Activated CD4-positive, CD25-positive, alpha-beta regulatory T cell treated with anti-CD3 and anti-CD28 coated beads, Interleukin-2, amount 50 U/mL, for 16 hours (primary cell): ENCODE measurements around the gene PTPRN2.

ENCODE experiments used
- DNase-seq: peaks from one replicate; pipeline ENCODE4 v3.0.0-alpha.2; 2020; ENCODE audit warnings: low read depth, low spot score

Gene PTPRN2

DNA sequence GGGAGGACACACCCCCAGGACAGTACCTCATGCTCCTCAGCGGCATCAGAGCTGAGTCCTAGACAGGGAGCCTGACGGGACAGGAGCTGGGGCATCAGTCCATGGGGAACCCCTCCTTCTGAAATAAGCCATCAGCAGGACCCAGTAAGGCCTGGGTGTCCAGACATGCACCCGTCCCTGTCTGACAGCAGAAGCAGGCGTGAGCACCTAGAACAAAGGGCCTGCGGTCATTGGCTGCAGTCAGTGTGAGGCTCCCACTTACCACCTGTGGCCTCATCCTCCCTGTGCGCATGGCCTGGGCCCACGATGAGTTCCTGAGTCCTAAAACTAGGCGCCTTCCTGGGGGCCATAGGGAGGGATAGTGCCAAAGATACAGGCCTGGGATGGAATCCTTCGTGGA lies 484.7 kb downstream of the PTPRN2 start:
- DNase-seq = no peak

GRCh38 chr7:158101821-158102450 lies 485.7 kb downstream of the PTPRN2 start:
- no peak for DNase-seq

DNA sequence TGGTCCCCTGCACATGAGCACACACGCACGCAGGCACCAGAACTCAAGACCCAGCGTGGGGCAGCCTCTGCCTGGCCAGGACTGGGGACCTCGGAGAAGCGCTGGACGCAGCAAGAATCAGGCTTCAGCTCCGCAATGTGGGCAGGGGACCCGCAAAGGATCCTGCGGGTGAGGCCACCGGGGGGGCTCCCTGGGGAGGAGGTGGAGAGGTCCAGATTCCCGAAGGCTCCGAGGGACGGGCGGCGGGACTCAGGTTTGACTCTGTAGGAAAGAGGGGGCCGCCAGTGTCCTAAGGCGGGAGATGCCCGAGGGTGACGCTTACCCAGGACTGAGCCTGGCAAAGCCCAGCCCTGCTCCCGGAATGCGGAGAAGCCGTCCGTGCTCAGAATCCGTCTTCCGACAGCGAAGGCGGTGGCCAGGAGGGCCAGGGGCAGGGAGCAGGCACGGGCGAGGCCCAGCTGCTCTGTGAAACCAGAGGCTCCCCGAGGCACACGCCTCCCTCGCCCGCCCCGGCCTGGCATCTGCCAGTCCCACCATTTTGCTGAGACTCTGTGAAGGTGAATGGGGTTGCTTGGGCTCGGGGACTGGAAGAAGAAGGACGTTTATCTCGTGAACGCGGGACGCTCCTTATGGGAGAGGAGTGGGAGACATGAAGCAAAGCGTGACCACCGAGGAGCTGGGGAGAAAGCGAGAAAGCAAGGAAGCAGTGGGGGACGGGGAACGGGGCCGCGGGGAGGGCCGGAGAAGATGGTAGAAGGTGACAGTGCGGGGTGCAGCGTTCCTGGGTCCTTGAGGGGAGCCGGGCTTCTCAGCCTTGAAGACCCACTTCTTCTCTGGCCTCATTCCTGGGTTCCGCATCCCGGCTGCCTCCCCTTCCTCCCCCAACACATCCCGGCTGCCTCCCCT lies 489.2 kb downstream of the PTPRN2 start:
- no peak for DNase-seq

- no peak for DNase-seq
Measured at GRCh38 chr7:158097453-158098124, 490.0 kb downstream of the PTPRN2 start.

- no peak for DNase-seq
Measured at GRCh38 chr7:158097106-158097452, 490.5 kb downstream of the PTPRN2 start.

GRCh38 chr7:158096582-158096981 lies 491.0 kb downstream of the PTPRN2 start:
- DNase-seq = no peak

DNA sequence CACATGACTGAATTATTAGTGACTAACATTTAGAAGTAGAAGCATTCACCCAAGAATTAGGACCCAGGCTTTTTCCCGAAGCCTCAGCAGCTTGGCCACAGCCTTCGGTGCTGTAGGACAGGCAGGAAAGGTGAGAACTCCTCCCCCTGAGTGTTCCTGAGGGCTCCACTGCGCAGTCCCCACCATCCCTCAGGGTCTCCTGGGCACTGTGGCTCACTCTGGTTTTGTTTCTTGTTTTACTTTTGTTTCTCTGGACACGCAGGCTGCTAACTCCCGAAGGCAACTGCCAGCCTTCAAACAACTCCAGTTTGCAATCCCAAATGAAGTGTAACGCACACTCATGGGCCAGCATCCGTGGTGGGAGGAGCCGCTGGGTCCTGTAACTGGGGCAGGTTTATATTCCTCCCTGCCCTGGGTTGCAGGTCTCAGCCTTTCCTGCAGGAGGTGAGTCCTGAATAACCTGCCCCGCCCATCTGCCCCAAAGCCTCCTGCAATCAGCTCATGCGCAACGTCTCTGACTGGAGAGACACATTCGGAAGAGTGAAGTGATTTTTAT lies 492.9 kb downstream of the PTPRN2 start:
- DNase-seq = no peak

- DNase-seq = no peak
Measured at GRCh38 chr7:158094046-158094445, 493.6 kb downstream of the PTPRN2 start.

GRCh38 chr7:158093156-158093796 lies 494.3 kb downstream of the PTPRN2 start:
- DNase-seq = no peak

GRCh38 chr7:158087196-158087595 lies 500.4 kb downstream of the PTPRN2 start:
- no peak for DNase-seq

- no peak for DNase-seq
Measured at GRCh38 chr7:158085741-158086695, 501.6 kb downstream of the PTPRN2 start.

- no peak for DNase-seq
Measured at GRCh38 chr7:158084555-158084954, 503.1 kb downstream of the PTPRN2 start.

- no peak for DNase-seq
Measured at GRCh38 chr7:158083526-158084310, 503.9 kb downstream of the PTPRN2 start.

GRCh38 chr7:158082761-158083160 lies 504.9 kb downstream of the PTPRN2 start:
- no peak for DNase-seq

- no peak for DNase-seq
Measured at GRCh38 chr7:158080899-158081445, 506.7 kb downstream of the PTPRN2 start.

DNA sequence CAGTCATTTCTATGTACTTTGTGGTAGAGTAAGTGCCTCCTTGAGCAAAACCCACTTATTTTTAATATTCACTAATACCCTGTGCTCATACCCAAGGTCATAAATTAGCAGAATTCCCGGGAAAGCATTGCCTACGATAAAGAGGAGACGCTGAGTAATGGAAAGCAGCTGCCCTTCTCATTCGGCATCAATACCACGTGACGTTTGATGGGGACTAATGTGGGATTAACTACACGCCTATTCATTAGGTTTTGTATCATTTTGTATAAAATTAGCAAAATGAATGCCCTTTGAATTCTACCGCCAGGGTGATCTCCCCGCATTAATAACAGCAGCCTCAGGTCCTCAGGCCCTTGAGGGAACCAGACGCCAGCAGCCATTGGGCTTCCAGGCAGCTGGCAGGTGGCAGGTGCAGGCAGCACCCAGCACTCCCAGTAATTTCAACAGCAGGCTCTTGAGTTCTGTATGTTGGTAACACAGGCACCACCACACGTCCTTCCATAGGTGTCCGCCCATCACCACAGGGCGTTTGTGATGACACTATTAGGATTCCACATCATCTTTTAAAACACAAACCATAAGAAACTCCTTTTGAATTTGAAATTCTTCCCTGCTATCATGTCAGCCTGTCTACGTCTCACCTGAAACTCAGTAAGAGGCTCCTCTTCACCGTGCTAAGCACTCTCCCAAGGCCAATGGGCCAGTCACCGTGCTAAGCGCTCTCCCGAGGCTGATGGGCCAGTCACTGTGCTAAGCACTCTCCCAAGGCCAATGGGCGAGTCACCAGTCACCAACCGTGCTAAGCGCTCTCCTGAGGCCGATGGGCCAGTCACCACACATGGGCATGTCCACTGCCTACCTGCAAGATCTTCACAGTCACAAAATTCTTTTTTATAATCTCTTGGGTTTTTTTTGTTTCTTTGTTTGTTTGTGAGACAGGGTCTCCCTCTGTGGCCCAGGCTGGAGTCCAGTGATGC lies 509.4 kb downstream of the PTPRN2 start:
- no peak for DNase-seq

DNA sequence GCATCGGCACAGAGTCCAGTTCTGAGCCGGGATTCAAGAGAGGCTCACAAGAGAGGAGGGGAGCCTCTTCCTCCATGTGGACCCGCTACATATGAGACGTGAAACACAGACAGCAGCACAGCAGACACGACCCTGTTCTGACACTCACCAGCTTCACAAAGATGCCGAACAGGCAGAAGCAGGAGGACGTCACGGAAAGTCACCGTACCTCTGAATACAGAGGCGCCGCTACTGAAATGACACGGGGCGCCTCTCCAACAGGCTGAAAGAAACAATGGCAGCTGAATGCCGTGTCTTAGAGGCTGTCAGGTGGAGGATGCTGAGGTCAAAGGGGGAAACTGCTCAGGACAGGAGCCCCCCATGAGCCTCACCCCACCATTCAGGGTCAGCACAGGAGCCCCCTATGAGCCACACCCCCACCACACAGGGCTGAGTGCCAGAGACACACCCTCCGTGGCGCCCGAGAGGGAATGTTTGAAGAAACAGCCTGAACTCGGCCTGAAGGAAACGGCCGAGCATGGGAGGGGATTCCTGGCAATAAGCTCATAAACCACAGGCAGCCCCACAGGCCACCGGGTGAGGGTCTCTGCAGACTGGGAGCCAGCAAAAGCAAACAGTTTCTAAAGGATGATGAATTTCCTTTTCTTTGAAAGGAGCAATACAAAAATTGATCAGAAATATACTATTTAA lies 510.3 kb downstream of the PTPRN2 start:
- no peak for DNase-seq

DNA sequence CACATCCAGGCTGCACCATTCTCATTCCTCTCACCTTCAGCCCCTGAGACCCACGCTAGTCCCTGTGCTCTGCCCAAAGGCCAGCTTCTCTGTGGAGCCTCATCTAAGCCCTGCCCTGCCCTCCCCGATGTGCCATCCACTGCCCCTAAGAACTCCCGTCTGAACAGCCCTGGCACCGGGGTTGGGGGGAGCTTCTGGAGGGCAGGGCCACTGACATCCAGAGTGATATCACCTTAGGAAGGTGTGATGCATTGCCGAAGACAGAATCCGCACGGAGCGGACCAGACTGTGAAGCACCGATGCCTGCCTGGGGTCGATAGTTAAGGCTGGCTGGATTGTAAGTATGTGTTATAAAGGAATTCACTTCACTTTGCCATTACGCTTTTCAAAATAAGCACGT lies 511.0 kb downstream of the PTPRN2 start:
- DNase-seq = no peak
